Measurements from ENCODE around the gene CYP4F8.

The CYP4F8 gene

DNA sequence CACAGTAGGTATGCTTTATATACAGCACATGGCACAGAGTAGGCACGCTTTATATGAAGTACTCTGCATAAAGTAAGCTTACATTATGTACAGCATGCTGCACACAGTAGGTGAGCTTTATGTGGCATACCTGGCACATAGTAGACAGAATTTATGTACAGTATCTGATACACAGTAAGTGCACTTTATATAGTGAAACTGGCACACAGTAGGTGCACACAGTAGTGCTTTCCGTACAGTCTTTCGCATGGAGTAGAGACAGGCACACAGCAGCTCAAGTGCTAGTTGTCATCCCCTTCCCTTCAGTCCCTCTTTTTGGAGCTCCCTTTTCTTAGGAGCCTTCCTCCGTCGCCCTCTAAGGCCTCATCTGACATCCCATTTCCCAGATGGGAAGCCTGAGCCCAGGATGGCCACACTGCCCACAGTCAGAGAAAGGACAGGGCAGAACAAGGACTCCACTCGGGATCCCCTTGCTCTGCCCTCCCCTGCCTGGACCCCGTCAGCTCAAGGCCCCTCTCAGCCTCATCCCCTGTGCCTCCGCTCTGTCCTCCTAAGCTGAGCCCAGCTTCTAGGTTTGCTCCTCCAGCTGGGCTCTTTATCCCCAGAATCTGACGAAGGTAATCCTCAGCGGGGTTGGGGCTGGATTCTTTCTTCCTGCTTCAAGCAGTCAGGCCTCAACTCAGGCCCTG is 57.0 kb downstream of the CYP4F8 start:
- Histone ChIP-seq H2AFZ (ENCODE audit: low read depth, low read length) (no peak overlapping the region), H3K9ac (ENCODE audit: low read length) (no peak overlapping the region), H4K20me1 (ENCODE audit: insufficient read depth, low read length) (no peaks in the 10 kb centered on the region), H3K79me2 (ENCODE audit: low read length) (no peaks in the 10 kb centered on the region), H3K4me3 (ENCODE audit: low read length) (no peak overlapping the region), H3K9me3 (ENCODE audit: insufficient read depth, low read length) (no peaks in the 10 kb centered on the region), H3K4me1 (ENCODE audit: low read length) (no peaks in the 10 kb centered on the region), H3K4me2 (ENCODE audit: low read length) (no peak overlapping the region), H3K27ac (ENCODE audit: low read length) (no peak overlapping the region), H3K36me3 (replicated peaks; ENCODE audit: low read depth, low read length) (no peaks in the 10 kb centered on the region), H3K27me3 (ENCODE audit: low read depth, low read length) (no peaks in the 10 kb centered on the region)
- no peak for TF ChIP-seq EZH2phosphoT487 (IDR thresholded peaks at IDR 0.05; ENCODE audit: low read depth)
- TF ChIP-seq, protein P1, sequence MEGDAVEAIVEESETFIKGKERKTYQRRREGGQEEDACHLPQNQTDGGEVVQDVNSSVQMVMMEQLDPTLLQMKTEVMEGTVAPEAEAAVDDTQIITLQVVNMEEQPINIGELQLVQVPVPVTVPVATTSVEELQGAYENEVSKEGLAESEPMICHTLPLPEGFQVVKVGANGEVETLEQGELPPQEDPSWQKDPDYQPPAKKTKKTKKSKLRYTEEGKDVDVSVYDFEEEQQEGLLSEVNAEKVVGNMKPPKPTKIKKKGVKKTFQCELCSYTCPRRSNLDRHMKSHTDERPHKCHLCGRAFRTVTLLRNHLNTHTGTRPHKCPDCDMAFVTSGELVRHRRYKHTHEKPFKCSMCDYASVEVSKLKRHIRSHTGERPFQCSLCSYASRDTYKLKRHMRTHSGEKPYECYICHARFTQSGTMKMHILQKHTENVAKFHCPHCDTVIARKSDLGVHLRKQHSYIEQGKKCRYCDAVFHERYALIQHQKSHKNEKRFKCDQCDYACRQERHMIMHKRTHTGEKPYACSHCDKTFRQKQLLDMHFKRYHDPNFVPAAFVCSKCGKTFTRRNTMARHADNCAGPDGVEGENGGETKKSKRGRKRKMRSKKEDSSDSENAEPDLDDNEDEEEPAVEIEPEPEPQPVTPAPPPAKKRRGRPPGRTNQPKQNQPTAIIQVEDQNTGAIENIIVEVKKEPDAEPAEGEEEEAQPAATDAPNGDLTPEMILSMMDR (IDR thresholded peaks at IDR 0.05; ENCODE audit: low read depth, low read length): no peak

DNA sequence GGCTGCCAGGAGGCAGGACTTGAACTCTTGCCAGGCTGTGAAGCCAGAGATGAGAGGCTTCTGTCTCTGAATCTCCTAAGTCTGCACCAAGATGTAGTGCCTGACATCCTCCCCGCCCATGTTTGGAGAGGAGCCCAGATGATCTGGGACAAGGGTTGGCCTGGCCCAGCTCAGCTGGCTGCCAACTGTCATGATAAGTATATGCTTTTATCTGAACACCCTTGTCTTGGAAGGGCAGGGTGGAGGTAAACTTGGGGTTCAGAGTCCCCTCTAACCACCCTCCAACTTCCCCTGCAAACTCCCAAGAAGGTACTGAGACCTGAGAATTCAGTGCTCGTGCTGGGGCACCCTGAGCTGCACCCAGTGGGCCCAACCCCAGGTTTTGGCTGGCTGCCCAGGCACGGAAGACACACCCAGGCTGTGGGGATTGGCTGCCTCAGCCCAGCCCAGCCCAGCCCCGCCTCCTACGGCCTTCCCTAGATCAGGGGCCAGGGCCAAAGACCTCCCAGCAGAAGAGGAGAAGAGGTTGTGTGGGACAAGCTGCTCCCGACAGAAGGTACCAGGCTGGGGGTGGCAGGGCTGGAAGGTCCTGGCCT is 57.7 kb downstream of the CYP4F8 start, which contains the start of gene CYP4F12:
Gene CYP4F12 (plus strand): TSS at position 508 of the 596 bp plus-strand sequence. CDS start 443 bp downstream, outside the sequence.
- H3K36me3 ChIP-seq (replicated peaks; ENCODE audit: low read depth, low read length): no peaks in the 10 kb centered on the region
- no peak within 1 kb of the TSS for H3K27ac ChIP-seq (ENCODE audit: low read length)
- H3K27me3 ChIP-seq (ENCODE audit: low read depth, low read length): no peaks in the 10 kb centered on the region
- no peaks in the 10 kb centered on the region for H3K4me1 ChIP-seq (ENCODE audit: low read length)
- TF ChIP-seq EZH2phosphoT487 (IDR thresholded peaks at IDR 0.05; ENCODE audit: low read depth): no peak
- TF ChIP-seq, protein P1 (IDR thresholded peaks at IDR 0.05; ENCODE audit: low read depth, low read length): no peak
- H3K79me2 ChIP-seq (ENCODE audit: low read length): no peaks in the 10 kb centered on the region
- no peak within 1 kb of the TSS for H3K4me2 ChIP-seq (ENCODE audit: low read length)
- H3K9ac ChIP-seq (ENCODE audit: low read length): no peak within 1 kb of the TSS
- H4K20me1 ChIP-seq (ENCODE audit: insufficient read depth, low read length): no peaks in the 10 kb centered on the region
- no peak within 1 kb of the TSS for H2AFZ ChIP-seq (ENCODE audit: low read depth, low read length)
- no peak within 1 kb of the TSS for H3K4me3 ChIP-seq (ENCODE audit: low read length)
- no peaks in the 10 kb centered on the region for H3K9me3 ChIP-seq (ENCODE audit: insufficient read depth, low read length)

DNA sequence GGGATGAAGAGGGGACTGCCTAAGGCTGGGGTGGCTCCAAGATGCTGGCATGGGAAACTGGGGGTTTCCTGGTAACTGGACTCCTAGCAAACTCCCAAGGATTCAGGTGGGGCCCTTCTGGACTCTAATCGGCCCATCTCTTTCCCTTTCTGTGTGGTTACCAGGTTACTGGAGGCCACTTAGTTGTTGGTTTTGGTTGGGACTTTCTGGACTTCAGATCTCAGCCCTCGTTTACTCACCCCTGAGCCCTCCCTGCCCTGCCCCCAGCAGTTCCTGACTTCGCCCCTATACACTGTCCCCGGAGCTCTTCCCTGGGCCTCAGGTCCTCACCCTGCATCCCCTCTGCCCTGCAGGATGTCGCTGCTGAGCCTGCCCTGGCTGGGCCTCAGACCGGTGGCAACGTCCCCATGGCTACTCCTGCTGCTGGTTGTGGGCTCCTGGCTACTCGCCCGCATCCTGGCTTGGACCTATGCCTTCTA is 58.2 kb downstream of the CYP4F8 start:
- H3K27me3 ChIP-seq (ENCODE audit: low read depth, low read length): no peaks in the 10 kb centered on the region
- no peak overlapping the region for H3K27ac ChIP-seq (ENCODE audit: low read length)
- H3K4me3 ChIP-seq (ENCODE audit: low read length): no peak overlapping the region
- no peak overlapping the region for H3K9ac ChIP-seq (ENCODE audit: low read length)
- no peaks in the 10 kb centered on the region for H3K79me2 ChIP-seq (ENCODE audit: low read length)
- no peaks in the 10 kb centered on the region for H3K4me1 ChIP-seq (ENCODE audit: low read length)
- H4K20me1 ChIP-seq (ENCODE audit: insufficient read depth, low read length): no peaks in the 10 kb centered on the region
- H2AFZ ChIP-seq (ENCODE audit: low read depth, low read length): no peak overlapping the region
- no peaks in the 10 kb centered on the region for H3K9me3 ChIP-seq (ENCODE audit: insufficient read depth, low read length)
- TF ChIP-seq EZH2phosphoT487 (IDR thresholded peaks at IDR 0.05; ENCODE audit: low read depth): no peak
- TF ChIP-seq, protein P1 (IDR thresholded peaks at IDR 0.05; ENCODE audit: low read depth, low read length): no peak
- H3K4me2 ChIP-seq (ENCODE audit: low read length): no peak overlapping the region
- H3K36me3 ChIP-seq (replicated peaks; ENCODE audit: low read depth, low read length): no peaks in the 10 kb centered on the region

DNA sequence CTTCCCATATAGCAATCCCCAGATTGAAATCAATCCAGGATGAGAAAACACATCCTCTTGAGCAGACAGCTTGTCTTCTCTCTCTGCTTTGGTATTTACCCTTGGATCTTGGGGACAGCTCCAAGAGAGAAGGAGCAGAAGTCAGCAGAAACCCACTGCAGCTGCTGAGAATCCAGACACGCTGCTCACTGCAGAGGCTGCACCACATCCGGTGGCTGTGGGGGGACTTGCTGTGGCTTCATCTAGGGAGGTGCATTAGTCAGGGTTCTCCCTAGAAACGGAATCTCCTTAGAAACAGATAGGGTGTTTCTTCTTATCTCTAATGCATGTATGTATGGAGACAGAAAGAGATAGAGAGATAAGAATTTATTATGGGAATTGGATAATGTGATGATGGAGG is 60.5 kb downstream of the CYP4F8 start:
- Histone ChIP-seq H3K4me3 (ENCODE audit: low read length) (no peak overlapping the region), H2AFZ (ENCODE audit: low read depth, low read length) (no peak overlapping the region), H4K20me1 (ENCODE audit: insufficient read depth, low read length) (no peaks in the 10 kb centered on the region), H3K4me1 (ENCODE audit: low read length) (no peaks in the 10 kb centered on the region), H3K79me2 (ENCODE audit: low read length) (no peaks in the 10 kb centered on the region), H3K27ac (ENCODE audit: low read length) (no peak overlapping the region), H3K36me3 (replicated peaks; ENCODE audit: low read depth, low read length) (no peaks in the 10 kb centered on the region), H3K27me3 (ENCODE audit: low read depth, low read length) (no peaks in the 10 kb centered on the region), H3K9me3 (ENCODE audit: insufficient read depth, low read length) (no peaks in the 10 kb centered on the region), H3K9ac (ENCODE audit: low read length) (no peak overlapping the region), H3K4me2 (ENCODE audit: low read length) (no peak overlapping the region)
- no peak for TF ChIP-seq EZH2phosphoT487 (IDR thresholded peaks at IDR 0.05; ENCODE audit: low read depth)
- TF ChIP-seq, protein P1 (IDR thresholded peaks at IDR 0.05; ENCODE audit: low read depth, low read length): no peak

All from OCI-LY3 (cell line).